Activated CD4-positive, alpha-beta T cell treated with anti-CD3 and anti-CD28 coated beads, Interleukin-2, amount 10 ng/mL, durations not matched to agents 7 days and 5 days (primary cell): Measurements from ENCODE around the gene PTPN6. TPM values are rescaled to one million over a fixed set of nuclear protein-coding genes. Genes with fewer than 3 reads are reported as not detected.
A peak's percentile ranks its signal among the peaks of the same experiment; 100 is the strongest.

Experiments used
- CTCF ChIA-PET: fragments of 350-600 bp; sonication (Branson Sonifier 250); formaldehyde crosslinking; loops from one replicate; lab custom pipeline; 2021; ENCODE audit warnings: antibody characterized with exemption; lab: Charles Lee
- POLR2A ChIA-PET: fragments of 350-600 bp; sonication (Branson Sonifier 250); formaldehyde crosslinking; loops from one replicate; lab custom pipeline; 2021; ENCODE audit warnings: antibody characterized with exemption; lab: Charles Lee
- DNase-seq: peaks from one replicate; pipeline ENCODE4 v3.0.0-alpha.2; 2020
- H3K27ac Mint-ChIP-seq: one replicate; pipeline ENCODE4 v1.8.0; 2021; ENCODE audit warnings: mild to moderate bottlenecking, moderate library complexity, mixed read lengths
- H3K27me3 Mint-ChIP-seq: one replicate; pipeline ENCODE4 v1.8.0; 2021; ENCODE audit warnings: mixed read lengths
- H3K36me3 Mint-ChIP-seq: one replicate; pipeline ENCODE4 v1.8.0; 2021; ENCODE audit warnings: low read depth, mixed read lengths
- H3K4me1 Mint-ChIP-seq: one replicate; pipeline ENCODE4 v1.8.0; 2021; ENCODE audit warnings: mixed read lengths
- H3K4me3 Mint-ChIP-seq: one replicate; pipeline ENCODE4 v1.8.0; 2021; ENCODE audit warnings: mild to moderate bottlenecking, moderate library complexity, mixed read lengths
- H3K9me3 Mint-ChIP-seq: one replicate; pipeline ENCODE4 v1.8.0; 2021; ENCODE audit warnings: mixed read lengths
- microRNA-seq: library from miRNA; unstranded; fragments of <30 nt; microRNA quantifications from one replicate; pipeline ENCODE4 v1.2.0, GENCODE V29; 2021; ENCODE audit warnings: borderline microRNAs expressed, borderline replicate concordance
- total RNA-seq, 2 experiments: library from RNA; stranded (reverse); gene quantifications; one replicate each; pipeline ENCODE4 v1.2.3, GENCODE V29; 2021

The PTPN6 gene
- total RNA-seq, 2 experiments from 2014 or later, result 346 to 354 TPM

GRCh38 chr12:7008864-7009263, 57.7 kb downstream of the PTPN6 start:
- ChIA-PET POLR2A (no interaction called here), CTCF (interaction anchor here (1.0 to 1.7 kb wide), 3 partner anchors 9 to 33 kb away, joined by 3 to 6 read pairs (median 4); partner anchors contain the start of gene LPCAT3)
- Mint-ChIP-seq H3K36me3 (peaks cover 14% of the 10 kb centered on the region), H3K9me3 (no peaks in the 10 kb centered on the region), H3K27me3 (no peaks in the 10 kb centered on the region), H3K4me3 (no peak overlapping the region), H3K4me1 (peaks cover 7% of the 10 kb centered on the region), H3K27ac (no peak overlapping the region)
- no peak for DNase-seq

- Mint-ChIP-seq H3K9me3 (no peaks in the 10 kb centered on the region), H3K27me3 (no peaks in the 10 kb centered on the region), H3K27ac (no peak overlapping the region), H3K4me1 (peaks cover 7% of the 10 kb centered on the region), H3K4me3 (no peak overlapping the region), H3K36me3 (peaks cover 14% of the 10 kb centered on the region)
- no peak for DNase-seq
- ChIA-PET CTCF (no interaction called here), POLR2A (no interaction called here)
Measured at GRCh38 chr12:7009512-7009911, 58.4 kb downstream of the PTPN6 start.

Small RNA genes within 50 kb of the gene (microRNA-seq; reads per million reads assigned to microRNA genes)
- 70.4 reads per million, percentile 67 among the genes with 10 or more reads in this experiment for gene MIR141
- gene MIR200C, result 347 reads per million, percentile 80 among the genes with 10 or more reads in this experiment

Other genes with a start within 250 kb of the PTPN6 start
- gene COPS7A, start 227.3 kb upstream of the PTPN6 start, total RNA-seq, result 10 to 100 TPM; 29.5 to 36.8 TPM
- gene MLF2, start 198.2 kb upstream of the PTPN6 start, total RNA-seq, result 10 to 100 TPM; 90.7 to 95.4 TPM
- gene PTMS, start 185.0 kb upstream of the PTPN6 start, total RNA-seq, result 10 to 100 TPM; 16.4 to 25.6 TPM
- gene LAG3, start 178.8 kb upstream of the PTPN6 start, total RNA-seq, result 10 to 100 TPM; 12.0 to 13.1 TPM
- gene CD4, start 161.8 kb upstream of the PTPN6 start, total RNA-seq, result 100 to 1,000 TPM; 219 to 227 TPM
- gene GPR162, start 129.5 kb upstream of the PTPN6 start, total RNA-seq, result under 1 TPM; 0.25 to 0.29 TPM
- under 1 TPM in 1 of 2 experiments, not detected in 1; 0.40 TPM for gene P3H3, start 122.9 kb upstream of the PTPN6 start, total RNA-seq
- gene GNB3, start 110.4 kb upstream of the PTPN6 start, total RNA-seq, result not detected
- 100 to 1,000 TPM; 118 to 122 TPM for gene CDCA3, start 100.1 kb upstream of the PTPN6 start, total RNA-seq
- gene USP5, start 99.2 kb upstream of the PTPN6 start, total RNA-seq, result 100 to 1,000 TPM; 119 to 131 TPM
- 1,000 to 10,000 TPM in 1 of 2 experiments, 100 to 1,000 TPM in 1; 918 to 1,035 TPM for gene TPI1, start 83.8 kb upstream of the PTPN6 start, total RNA-seq
- gene SPSB2, start 78.1 kb upstream of the PTPN6 start, total RNA-seq, result 10 to 100 TPM; 15.4 to 17.3 TPM
- 1 to 10 TPM; 4.4 to 5.2 TPM for gene LRRC23, start 46.5 kb upstream of the PTPN6 start, total RNA-seq
- gene ENO2, start 36.8 kb upstream of the PTPN6 start, total RNA-seq, result 100 to 1,000 TPM; 156 to 160 TPM
- gene ATN1, start 23.4 kb upstream of the PTPN6 start, total RNA-seq, result 10 to 100 TPM; 27.3 to 27.6 TPM
- gene RNU7-1, start 7.5 kb upstream of the PTPN6 start, total RNA-seq, result not detected
- gene C12orf57, start 7.3 kb upstream of the PTPN6 start, total RNA-seq, result 100 to 1,000 TPM; 156 to 181 TPM
- 100 to 1,000 TPM; 214 to 230 TPM for gene PHB2, start 19.3 kb downstream of the PTPN6 start, total RNA-seq
- gene EMG1, start 19.6 kb downstream of the PTPN6 start, total RNA-seq, result 10 to 100 TPM; 41.8 to 53.3 TPM
- 10 to 100 TPM; 36.8 to 45.4 TPM for gene LPCAT3, start 67.1 kb downstream of the PTPN6 start, total RNA-seq
- gene C1S, start 109.4 kb downstream of the PTPN6 start, total RNA-seq, result 1 to 10 TPM; 1.1 to 1.4 TPM
- gene C1R, start 141.1 kb downstream of the PTPN6 start, total RNA-seq, result 1 to 10 TPM; 2.2 to 3.5 TPM
- gene C1RL, start 157.9 kb downstream of the PTPN6 start, total RNA-seq, result 10 to 100 TPM; 31.2 to 31.4 TPM
- under 1 TPM in 1 of 2 experiments, not detected in 1; 0.42 TPM for gene RBP5, start 177.5 kb downstream of the PTPN6 start, total RNA-seq
- 10 to 100 TPM; 74.0 to 74.1 TPM for gene CLSTN3, start 179.0 kb downstream of the PTPN6 start, total RNA-seq
- 10 to 100 TPM; 14.6 to 18.2 TPM for gene PEX5, start 238.3 kb downstream of the PTPN6 start, total RNA-seq